ENCODE results near the gene CHGA.
A peak's percentile ranks its signal among the peaks of the same experiment; 100 is the strongest.

The CHGA gene

DNA sequence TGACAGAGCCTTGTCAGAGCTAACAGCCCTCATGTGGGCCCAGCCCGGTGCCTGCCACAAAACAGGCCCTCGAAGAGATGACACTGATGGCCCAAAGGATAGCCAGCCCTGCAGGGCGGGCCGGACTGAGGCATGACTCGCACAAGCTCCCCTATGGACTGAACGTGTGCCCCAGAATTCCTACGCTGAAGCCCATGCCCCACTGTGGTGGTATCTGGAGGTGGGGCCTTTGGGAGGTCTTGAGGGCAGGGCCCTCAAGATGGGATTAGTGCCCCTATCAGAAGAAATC is 38.6 kb downstream of the CHGA start:
- no peak for DNase-seq (ENCODE audit: low read depth in 2 of 2)

DNA sequence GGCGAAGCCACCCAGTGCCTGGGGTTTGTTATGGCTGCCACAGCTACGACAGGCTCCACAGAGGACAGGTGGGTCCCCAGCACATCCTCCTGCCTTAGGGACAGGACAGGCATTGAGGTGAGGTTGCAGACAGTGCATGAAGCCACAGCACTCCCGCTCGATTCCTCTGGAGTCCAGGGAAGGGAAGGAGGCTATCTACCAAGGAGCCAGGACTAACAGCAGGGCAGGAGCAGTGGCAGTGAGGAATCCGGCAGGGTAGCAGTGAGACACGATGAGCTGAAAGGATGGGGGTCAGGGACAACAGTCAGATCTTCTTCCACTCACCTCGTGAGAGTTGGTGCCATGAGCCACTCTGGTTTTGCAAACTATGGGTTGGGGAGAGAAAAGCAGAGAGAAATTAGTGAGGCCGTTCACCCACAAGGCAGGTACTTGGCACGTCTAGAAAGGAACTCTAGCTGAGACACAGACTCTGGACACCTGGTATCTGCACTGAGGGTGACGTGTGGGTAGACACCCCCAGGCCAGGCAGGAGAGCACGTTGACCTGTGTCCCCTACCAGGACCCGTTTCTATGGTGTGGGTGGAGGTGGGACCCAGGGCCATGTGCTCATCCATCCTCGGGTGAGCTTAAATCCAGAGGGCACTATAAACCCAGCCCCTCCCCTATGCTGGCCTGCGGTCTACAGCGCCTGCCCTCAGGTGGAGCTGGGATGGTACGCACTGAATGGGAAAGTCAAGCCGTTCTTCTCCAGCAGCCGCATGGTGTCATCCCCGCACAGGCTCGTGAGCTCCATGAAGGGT is 39.3 kb downstream of the CHGA start:
- no peak for DNase-seq (ENCODE audit: low read depth in 2 of 2)

DNA sequence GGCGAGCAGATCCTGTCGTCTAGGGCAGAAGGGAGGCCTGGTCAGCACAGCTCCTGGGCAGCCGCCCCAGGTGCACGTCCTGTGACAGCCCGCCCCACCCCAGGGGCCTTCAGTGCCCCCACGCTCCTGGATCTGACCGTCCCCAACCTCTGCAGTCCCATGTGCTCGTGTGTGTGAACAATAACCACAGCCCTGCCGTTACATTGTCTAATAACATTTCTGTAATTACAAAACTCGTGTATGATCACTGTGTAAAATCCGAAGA is 39.8 kb downstream of the CHGA start:
- no peak for DNase-seq (ENCODE audit: low read depth in 2 of 2)

DNA sequence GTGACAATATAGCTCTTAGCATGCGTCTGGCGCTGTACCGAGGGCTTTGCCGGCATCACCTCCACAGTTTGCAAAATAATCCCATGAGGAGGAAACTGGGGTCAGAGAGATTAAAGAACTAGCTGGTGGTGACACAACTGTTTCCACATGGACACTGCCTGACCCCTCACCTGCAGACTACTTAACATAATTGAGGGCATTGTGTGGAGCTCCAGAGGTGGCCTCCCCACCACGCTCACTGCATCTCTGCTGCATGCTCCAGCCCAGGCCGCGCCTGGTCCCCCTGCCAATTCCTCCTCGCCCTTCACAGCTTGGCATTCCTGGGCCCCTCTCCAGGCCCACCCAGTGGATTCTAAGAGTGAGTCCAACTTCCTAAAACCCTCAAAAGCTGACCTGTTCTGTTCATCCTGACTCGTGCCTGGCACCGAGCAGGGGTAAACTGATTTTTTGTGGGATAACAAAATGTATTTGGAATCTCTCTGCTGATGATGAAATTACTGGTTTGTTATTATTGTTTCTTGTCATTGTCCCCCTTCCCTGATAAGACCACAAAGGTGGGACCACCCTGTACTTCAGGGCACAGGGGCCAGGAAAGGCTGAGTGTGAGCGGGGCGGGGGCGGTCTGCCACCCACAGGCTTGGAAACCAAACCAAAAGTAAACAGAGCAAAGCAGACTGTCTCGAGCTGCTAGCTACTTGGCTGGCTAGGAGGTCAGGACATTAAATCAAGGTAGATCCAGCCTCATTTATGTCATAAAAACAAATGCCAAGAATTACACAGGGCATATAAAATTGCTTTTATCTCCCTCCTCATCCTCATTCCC is 40.6 kb downstream of the CHGA start:
- no peak for DNase-seq (ENCODE audit: low read depth in 2 of 2)

DNA sequence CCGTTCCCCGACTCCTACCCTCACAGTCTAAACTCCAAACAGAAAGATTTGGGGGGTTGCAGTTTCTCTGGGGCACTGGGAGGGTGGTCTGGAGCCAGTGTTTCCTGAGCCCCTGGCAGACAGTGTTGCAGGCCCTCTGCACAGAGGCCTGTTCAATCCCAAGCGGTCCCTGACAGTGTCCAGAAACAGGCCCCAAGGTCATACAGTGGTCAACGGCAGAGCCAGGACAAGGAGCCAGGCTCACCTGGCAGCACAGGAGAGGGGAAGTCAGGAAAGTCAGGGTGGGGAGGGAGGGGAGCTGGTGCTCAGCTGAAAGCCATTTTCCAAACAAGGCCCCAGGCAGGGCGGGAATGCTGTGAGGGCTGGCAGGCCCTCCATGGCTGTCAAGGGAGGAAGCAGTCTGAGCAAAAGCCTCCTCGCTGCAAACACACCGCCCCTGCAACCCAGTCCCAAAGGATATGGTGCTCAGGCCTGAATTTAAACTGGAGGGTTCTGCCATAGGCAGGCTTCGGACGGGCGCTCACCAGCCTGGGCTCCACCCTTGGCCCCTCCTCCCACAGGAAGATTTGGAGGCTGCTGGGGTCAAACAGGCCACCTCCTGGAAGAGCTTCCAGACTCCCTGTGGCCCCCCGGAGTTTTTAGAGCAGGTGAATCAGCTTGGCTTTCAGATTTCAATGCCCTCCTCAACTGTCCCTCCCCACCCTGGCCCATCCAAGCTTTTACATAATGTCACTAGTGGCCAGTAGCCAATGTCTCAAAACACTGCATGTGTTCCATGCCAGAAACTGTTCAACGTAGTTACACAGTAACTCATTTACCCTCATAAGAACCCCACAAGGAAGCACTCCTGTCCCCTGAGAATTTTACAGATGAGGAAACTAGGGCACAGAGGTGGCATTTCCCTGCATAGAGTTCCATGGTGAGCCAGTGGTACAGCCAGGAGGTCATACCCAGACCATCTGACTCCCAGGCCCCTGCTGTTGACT is 41.5 kb downstream of the CHGA start:
- DNase-seq (ENCODE audit: low read depth in 2 of 2): no peak

DNA sequence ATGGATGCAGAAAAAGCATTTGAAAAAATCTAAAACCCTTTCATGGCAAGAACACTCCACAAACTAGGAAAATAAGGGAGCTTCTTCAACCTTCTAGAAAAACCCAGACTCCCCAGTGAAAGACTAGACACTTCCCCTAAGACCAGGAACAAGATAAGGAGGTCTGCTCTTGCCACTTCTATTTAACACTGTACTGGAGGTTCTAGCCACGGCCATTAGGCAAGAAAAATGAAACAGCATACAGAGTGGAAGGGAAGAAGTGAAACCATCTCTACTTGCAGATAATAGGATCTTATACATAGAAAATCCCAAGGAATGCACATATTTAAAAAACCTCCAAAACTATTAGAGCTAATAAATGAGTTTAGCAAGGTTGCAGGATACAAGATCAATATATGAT is 42.3 kb downstream of the CHGA start:
- no peak for DNase-seq (ENCODE audit: low read depth in 2 of 2)

DNA sequence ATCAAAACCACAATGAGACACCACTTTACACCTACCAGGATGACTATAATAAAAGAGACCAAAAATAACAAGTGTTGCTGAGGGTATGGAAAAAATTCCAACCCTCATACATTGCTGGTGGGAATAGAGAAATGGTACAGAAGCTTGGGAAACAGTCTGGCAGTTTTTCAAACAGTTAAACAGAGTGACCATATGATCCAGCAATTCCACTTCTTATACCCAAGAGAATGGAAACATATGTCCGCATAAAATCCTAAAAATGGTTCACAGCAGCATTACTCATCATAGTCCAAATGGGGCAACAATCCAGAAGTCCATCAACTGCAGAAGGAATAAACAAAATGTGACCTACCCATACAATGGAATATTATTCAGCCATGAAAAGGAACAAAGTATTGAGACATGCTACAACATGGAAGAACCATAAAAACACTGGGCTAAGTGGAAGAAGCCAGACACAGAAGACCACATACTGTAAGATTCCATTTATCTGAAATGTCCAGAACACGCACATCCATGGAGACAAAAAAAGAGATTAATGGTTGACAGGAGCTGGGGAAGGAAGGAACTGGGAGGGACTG is 44.5 kb downstream of the CHGA start:
- DNase-seq (ENCODE audit: low read depth in 2 of 2): no peak

DNA sequence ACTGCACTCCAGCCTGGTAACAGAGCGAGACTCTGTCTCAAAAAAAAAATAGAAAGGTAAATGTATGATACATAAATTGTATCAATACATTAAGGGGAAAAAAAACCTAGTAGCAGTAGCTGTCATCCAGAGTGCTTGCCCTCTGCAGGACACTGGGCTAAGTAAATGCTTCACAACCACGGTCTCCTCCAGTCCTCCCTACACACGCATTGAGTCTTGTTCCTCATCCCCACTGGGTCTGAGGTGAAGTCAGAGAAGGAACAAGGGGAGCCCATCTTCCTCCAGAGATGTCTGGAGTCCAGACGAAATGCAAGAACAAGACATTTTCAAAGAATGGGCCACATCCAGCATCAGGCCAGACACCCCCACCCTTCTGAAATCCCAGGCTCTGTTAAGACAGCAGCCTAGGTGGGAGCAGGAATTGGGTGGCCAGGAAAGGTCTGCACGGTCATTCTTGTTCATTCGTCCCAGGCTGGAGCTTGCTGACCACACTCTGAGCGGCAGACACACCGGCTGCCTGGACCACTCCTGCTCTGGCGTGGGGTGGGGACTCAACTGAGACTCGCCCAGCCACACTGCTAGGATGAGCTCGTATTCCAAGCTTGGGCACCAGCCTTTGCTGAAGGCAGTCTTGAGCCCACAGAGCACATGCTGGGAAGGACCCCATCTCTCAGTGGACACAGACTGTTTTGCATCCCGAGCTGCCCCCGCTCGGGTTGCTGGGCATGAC is 45.5 kb downstream of the CHGA start:
- DNase-seq (ENCODE audit: low read depth in 2 of 2): no peak

DNA sequence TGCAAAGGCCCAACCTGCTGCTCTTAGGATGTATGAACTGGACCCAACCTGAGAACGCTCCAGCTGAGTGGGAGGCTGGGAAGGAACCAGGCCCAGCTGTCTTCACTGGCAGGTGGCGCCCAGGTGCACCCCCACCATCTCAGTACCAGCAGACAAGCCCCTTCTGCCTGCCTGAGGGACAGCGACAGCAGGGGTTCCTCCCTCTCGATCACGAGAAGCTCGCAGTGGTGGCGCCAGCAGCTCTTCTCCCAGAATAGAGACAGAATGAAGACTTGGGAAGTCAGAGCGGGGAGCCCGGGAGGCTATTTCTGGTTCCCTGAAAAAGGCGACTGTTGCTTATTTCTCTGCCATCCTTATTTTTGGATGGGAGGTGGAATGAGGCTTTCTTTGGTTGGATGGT is 46.5 kb downstream of the CHGA start:
- DNase-seq (ENCODE audit: low read depth in 2 of 2): no peak

DNA sequence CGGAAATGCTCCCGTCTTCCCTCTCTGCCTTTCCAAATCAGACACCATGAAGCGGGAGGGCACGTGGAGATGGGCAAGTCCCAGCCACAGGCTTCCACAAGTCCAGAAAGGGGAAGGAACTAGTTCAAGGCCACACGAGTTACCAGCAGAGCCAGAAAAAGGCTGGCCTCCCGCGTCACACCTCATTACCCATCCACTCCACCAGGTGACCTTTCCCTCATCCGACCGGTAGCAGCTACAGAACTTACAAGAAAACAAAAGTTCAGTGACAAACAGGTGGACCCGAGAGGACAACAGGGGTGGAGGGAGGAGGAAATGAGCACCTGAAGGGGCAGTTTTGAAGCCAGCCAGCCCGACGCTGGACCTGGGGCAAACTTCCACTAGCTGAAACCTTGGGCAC is 46.9 kb downstream of the CHGA start:
- DNase-seq (ENCODE audit: low read depth in 2 of 2): no peak

DNA sequence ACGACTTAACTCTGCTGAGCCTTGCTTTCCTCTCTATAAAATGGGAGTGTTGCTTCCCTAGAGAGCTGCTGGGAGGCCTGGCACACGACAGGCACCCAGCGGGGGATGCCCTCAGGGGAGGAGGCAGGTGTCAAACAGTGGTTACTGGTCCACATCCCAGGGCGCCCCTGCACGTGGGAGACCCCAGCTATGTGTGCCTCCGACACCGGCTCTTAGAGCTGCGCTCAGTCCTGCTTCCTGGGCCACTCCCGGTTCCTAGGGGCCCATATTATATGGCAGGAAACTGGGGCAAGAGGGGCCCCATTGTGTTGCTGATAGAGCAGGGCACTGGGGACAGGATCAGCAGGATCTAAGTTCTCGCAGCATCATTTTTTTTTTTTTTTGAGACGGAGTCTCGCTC is 47.3 kb downstream of the CHGA start:
- no peak for DNase-seq (ENCODE audit: low read depth in 2 of 2)

DNA sequence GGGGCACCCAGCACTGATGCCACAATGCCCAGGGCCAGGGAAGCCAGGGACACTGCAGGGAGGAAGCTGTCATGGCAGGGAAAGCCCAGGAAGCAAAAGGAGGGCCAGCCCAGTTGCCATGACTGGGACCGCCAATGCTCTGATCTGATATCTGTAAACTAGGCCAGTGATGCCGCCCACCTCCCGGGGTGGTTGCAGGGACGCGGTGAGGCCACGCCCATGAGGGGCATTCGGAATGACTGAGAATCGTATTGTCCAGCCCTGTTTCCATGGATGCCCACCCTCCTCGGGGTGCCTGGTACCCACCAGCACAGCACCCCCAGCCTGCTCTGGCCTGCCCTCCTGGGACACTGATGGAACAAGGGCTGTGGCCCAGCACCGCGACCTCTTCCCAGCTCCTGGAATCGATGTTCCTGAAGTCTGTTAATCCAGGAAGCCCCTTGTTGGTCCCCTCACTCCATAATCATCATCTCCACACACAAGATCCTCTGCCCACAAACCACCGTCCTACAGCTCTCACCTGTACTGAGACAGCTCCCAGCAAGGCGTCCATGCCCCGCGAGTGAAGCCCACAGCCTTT is 48.7 kb downstream of the CHGA start:
- no peak for DNase-seq (ENCODE audit: low read depth in 2 of 2)

DNA sequence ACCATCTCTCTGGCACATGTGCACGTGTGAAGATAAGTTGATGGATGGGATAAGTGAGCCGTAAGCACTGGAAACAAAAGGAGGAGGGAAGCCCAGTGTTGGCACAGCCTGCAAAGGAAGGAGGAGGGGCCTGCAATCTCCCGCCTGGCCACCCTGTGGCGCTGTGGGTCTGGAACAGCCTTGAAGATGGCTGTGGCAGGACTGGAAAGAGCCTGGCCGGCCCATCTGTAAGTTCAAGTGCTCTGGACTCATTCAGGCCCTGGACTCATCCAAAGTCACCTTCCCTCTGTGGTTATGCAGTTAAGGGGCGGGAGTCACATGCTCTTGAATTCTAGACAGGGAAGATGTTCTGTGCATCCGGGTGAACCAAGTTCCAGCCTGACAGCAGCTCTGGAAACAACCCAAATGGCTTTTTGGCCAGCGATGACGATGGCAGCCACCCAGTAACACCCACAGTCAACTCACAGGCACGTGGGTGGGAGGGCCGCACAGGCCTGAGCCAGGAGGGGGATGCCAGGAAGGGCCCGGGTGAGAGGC is 50.4 kb downstream of the CHGA start:
- peak in 1 of 2 donors; percentile 15 for DNase-seq (ENCODE audit: low read depth in 2 of 2)

DNA sequence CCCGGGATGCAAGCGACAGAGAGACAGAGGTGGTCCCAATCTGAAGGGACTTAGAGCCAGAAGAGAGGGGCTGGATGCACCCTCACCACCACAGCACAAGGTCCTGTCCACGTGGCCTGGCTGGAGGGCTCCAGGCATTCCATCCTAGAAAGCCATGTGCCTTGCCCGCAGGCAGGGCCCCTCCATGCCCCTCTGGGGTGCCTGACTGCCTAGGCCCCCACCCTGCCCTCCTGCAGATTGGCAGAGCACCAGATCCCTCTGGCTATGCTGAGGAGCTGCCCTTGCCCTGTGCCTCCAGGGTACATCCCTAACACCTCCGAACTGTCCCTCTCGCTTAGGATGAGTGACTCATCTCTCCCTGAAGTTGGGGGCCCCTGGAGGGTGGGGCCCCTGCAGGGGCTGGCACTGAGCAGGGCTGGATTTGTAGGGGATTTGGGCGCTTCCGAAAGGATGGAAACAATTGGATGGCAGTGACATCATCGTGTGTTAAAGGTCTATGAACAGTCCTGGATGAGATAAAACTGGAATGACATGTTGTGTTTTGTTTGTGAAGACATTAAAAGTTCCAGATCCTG is 50.9 kb downstream of the CHGA start:
- no peak for DNase-seq (ENCODE audit: low read depth in 2 of 2)

DNA sequence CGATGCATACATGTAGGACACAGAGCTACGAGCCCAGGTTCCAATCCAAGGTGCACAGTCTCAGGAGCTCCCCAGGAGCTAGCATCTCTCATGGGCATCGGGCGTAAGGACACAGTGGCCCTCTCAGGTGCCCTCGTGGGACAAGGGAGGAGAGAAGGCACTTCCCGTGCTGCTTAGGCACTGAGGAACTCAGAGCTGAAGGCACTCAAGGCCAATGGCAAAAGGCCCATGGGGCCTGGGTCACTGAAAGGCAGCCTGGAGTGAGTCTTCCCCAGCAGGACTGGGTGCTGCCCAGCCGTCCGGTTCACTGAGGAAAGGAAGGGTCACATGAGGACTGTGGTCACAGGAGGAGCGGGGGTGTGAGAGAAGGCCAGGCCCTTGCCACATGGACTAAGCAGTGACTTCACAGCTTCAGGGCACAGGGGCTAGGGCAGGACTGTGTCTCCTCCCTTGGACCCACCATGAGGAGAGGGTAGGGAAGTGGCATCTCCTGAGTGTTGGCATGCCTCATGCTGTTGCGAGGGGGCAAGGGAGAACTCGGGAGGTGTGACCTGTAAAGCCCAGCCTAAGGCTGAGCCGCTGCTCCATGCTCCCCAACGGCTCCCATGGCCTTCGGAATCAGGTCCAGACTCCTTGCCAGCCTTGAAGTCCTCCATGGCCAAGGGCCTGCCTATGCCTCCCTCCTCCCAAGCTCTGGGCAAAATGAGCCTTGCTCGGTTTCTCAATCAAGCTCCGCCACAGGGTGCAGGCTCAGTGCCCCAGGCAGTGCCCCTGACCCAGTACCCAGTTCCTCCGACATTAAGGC is 51.8 kb downstream of the CHGA start:
- no peak for DNase-seq (ENCODE audit: low read depth in 2 of 2)

DNA sequence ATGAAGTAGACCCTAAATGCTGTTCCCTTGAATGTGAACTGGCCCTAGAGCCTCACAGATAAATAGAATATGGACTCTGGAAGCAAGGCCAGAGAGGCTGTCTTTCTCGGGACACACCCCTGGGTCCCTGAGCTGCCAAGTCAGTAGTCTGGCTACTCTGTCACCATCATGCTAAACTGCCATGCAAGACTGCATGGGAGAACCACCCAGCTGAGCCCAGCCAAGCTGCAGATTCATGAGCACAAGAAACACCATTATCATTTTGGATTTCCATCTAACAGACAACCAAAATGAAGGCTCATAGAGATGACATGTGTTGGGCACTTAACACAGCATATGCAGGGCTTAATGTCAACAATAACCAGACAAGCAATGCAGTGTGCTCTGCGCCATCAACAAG is 53.3 kb downstream of the CHGA start:
- DNase-seq (ENCODE audit: low read depth in 2 of 2): no peak

DNA sequence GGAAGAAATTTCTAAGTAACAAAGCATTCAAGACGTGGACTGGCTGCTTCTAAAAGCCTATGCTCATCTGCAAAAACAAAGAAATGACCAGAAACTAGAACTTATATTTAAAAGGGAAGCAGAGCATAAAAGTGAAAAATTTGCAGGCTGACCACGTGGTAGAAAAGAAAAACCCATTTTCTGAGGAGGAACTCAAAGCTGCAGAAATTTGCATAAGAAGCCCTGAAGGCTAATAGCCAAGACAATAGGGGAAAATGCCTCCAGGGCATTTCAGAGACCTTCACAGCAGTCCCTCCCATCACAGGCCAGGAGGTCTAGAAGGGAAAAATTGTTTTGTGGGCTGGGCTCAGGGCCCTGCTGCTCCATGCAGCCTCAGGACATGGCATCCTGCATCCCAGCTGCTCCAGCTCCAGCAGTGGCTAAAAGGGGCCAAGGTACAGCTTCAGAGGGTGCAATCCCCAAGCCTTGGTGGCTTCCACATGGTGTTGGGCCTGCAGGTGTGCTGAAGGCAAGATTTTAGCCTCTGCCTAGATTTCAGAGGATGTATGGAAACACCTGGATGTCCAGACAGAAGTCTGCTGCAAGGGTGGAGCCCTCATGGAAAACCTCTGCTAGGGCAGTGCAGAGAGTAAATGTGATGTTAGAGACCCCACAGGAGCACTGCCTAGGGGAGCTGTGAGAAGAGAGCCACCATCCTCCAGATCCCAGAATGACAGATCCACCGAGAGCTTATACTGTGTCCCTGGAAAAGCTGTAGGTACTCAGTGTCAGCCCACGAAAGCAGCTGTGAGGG is 55.5 kb downstream of the CHGA start:
- no peak for DNase-seq (ENCODE audit: low read depth in 2 of 2)

DNA sequence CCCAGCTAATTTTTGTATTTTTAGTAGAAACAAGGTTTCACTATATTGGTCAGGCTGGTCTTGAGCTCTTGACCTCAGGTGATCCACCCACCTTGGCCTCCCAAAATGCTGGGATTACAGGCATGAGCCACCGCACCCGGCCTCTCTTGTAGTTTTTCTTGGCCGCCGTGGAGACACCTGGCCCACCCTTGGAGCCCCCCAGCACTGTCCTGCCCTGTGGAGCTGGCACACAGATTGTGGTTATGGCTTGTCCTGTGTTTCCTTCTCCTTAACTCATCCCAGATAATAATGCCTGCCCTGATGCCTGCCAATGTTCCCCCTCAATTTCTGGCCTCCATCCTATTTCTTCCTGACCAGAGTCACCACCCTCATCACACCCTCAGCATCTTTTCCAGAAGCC is 57.9 kb downstream of the CHGA start:
- no peak for DNase-seq (ENCODE audit: low read depth in 2 of 2)

DNA sequence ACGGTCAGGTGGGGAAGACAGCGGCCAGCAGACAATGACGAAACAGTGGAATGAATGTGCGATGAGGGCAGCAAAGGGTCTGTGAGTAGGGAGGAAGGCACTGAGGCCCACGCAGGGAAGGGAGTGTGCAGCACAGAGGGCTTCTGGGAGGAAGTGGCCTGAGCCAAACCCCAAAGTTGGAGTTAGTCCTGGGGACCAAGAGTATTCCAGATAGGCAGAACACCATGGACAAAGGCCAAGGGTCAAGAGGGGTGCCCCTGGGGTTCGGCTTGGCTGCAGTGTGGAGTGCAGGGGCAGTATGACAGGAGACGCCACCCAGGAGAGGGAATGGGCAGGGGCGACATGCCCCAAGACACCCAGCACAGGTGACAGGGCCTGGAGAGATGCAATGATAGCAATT is 58.8 kb downstream of the CHGA start:
- no peak for DNase-seq (ENCODE audit: low read depth in 2 of 2)
